Neural progenitor cell (in vitro differentiated cells): Measurements from ENCODE around the gene LPP.

Source experiments
- EZH2 ChIP-seq: fragments of 200-600 bp; sonication (generic); IDR thresholded peaks from 2 replicates; pipeline ENCODE4 v1.6.1; 2017; ENCODE audit warnings: antibody characterized with exemption, mild to moderate bottlenecking, moderate library complexity
- TF ChIP-seq, protein P1 (sequence below): fragments of 200-600 bp; sonication (generic); IDR thresholded peaks from 2 replicates; pipeline ENCODE4 v1.5.1; 2017; ENCODE audit warnings: antibody characterized with exemption, mild to moderate bottlenecking

DNA sequence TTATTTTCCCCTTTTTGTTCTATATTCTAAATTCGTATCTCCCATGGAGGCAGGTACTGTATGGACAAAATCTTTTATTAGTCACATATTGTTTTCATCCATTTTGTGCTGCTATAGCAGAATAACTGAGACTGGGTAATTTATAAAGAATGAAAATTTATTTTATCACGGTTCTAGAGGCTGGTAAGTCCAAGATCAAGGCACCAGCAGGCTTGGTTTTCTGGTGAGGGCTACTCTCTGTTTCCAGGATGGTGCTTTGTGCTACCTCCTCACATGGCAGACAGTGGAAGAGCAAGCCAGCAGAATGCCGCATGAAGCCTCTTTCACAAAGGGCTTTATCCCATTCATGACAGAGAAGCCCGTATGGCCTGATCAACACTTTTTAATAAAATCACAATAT lies 595.9 kb downstream of the LPP start:
- TF ChIP-seq, protein P1, sequence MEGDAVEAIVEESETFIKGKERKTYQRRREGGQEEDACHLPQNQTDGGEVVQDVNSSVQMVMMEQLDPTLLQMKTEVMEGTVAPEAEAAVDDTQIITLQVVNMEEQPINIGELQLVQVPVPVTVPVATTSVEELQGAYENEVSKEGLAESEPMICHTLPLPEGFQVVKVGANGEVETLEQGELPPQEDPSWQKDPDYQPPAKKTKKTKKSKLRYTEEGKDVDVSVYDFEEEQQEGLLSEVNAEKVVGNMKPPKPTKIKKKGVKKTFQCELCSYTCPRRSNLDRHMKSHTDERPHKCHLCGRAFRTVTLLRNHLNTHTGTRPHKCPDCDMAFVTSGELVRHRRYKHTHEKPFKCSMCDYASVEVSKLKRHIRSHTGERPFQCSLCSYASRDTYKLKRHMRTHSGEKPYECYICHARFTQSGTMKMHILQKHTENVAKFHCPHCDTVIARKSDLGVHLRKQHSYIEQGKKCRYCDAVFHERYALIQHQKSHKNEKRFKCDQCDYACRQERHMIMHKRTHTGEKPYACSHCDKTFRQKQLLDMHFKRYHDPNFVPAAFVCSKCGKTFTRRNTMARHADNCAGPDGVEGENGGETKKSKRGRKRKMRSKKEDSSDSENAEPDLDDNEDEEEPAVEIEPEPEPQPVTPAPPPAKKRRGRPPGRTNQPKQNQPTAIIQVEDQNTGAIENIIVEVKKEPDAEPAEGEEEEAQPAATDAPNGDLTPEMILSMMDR, result no peak
- TF ChIP-seq EZH2, result no peak
